ENCODE measurements around the gene TLE5.

The TLE5 gene, protein sequence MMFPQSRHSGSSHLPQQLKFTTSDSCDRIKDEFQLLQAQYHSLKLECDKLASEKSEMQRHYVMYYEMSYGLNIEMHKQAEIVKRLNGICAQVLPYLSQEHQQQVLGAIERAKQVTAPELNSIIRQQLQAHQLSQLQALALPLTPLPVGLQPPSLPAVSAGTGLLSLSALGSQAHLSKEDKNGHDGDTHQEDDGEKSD

DNA sequence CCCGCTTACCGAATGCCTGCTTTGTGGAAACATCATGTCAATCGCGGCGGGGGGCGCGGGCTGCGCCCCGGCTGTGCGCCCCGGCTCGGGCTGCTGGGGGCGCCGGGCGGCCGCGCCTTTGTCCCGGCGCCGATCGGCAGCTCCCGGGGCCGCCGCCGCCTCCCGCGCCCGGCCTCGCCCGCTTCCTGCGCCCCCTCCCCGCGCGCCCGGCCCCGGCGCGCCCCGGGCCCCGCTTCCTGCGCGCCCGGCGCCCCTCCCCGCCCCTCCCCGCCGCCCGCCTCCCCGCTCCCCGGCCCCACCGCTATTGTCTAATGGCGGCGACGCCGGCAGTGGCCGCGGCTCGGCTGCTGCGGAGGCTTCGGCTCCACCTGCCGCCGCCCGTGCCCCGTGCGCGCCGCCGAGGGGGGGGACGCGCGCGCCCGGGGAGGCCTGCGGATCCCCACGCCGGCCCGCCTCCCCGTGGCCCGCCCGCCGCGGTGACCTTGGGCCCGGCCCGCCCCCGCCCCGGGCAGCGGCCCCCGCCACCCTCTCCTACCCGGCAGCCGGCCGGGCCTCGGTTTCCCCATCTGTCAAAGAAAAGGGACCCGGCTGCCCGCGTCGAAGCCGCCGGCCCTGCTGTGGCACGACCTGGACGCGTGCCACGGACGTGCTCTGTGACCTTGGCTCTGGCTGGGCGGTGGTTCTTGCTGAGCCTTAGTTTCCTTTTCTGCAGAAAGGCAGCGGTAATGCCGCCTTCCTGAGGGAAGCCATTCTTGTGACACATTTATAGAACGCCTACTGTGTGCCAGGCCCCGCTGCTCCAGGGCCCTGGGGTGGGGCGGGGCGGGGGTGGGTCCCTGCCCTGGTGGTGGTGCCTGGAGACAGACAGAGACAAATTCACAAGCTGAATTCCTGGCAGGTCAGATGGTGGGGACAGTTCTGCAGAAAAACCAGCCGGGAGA is at the start of gene TLE5:
Gene TLE5, minus strand, starts transcription at position 331 of the 941 bp plus-strand sequence. Its CDS starts 295 bp downstream, at position 36.
- DNase-seq (ENCODE audit: low spot score) = peak; percentile 54

DNA sequence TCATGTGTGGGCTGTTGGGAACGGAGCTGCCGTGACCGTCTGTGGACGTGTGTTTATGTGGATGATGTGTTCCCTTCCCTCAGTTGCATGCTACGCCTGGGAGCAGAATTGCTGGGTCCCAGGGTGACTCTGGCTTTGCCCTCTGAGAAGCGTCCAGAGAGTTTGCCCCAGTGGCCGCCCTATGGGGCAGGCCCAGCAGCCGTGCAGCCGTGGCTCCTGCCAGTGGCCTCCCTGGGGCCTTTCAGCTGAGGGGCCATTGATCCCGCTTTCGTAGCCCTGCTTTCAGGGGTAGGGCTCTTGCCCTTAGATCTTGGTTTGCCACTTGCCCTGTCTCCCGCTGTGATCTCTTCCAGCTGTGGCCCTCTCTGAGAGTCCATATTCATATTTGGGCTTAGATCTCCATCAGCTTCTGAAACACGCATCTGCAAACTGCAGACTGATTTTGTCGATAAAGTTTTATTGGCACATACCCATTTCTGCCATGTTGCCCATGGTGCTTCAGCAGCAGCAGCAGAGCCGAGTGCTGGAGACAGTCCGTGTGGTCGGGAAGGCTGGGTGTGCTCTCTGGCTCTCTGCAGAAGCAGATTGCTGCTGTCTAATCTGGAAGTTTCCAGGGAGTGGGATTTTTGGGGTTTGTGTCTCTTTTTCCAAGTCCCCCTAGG is 49.4 kb upstream of the TLE5 start:
- no peak for DNase-seq (ENCODE audit: low spot score)

DNA sequence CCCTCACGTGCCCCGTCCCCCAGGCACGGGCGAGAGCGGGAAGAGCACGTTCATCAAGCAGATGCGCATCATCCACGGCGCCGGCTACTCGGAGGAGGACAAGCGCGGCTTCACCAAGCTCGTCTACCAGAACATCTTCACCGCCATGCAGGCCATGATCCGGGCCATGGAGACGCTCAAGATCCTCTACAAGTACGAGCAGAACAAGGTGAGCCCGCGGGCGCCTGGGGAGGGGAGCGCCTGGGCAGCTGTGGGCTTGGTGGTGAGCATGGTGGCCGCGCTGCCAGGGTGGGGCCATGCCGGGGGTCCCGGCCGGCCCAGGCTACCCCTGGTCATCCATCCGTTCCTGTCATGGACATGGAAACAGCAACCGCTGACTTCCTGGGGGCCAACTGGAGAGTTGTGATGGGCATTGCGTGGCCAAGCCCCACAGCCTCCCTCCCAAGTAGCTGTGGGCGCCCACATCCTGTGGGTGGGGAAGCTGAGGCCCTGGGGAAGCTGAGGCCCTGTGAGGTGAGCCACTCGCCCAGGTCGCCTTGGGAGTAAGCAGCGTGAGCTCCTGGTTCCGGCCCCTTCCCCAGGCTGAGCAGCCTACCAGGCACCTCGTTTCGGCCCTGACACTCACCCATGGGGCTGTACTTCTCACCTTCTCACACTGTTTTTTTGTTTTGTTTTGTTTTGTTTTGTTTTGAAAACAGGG is 48.0 kb upstream of the TLE5 start:
- DNase-seq (ENCODE audit: low spot score) = no peak

DNA sequence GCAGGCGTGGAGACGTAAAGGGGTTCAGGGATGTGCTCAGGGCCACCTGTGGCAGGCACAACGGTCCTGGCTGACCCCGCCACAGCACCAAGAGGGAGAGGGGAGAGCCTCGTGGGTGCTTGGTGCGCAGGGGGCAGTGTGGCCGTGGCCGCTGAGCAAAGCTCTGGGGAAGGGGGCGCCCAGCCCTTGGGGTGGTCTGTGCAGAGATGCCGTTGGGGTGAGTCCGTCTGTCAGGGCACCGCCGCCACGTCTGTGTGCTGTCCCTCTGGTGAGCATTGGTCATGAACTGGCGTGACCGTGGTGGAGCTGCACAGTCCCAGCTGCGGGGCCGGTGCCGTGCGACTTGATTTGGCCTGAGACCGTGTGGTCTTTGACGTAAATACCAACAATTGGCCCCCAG is 47.2 kb upstream of the TLE5 start:
- DNase-seq (ENCODE audit: low spot score) = no peak

DNA sequence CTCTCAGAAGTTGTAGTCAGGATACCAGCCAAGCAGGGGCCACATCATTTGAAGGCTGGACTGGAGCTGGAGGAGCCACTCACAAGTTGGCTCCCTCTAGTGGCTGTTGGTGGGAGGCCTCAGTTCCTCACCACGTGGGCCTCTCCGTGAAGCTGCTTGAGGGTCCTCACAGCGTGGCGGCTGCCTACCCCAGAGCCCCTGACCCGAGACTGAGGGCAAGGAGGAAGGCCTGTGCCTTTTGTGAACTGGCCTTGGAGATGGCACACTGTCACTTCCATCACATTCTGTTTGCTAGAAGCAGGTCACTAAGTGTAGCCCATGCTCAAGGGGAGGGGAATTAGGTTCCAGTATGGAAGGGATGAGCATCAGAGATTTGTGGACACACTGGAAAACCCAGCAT is 46.5 kb upstream of the TLE5 start:
- peak; percentile 66 for DNase-seq (ENCODE audit: low spot score)

DNA sequence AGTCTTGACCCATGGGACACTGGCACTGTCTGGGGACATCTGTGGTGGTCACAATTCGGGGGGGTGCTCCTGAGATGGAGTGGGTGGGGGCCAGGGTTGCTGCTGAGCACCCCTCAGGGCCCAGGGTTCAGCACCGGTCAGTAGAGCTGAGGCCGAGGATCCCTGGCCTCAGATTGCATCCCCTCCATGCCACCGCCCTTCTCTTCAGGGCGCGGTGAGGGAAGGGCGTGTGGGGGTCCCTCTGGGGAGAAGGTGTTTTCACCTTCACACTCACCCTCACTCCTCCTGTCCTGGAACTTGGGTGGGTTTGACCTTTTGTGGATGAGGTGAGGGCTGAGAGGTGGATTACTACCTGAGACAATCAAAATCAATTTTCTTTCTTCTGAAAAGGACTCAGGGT is 45.4 kb upstream of the TLE5 start:
- DNase-seq (ENCODE audit: low spot score) = no peak

DNA sequence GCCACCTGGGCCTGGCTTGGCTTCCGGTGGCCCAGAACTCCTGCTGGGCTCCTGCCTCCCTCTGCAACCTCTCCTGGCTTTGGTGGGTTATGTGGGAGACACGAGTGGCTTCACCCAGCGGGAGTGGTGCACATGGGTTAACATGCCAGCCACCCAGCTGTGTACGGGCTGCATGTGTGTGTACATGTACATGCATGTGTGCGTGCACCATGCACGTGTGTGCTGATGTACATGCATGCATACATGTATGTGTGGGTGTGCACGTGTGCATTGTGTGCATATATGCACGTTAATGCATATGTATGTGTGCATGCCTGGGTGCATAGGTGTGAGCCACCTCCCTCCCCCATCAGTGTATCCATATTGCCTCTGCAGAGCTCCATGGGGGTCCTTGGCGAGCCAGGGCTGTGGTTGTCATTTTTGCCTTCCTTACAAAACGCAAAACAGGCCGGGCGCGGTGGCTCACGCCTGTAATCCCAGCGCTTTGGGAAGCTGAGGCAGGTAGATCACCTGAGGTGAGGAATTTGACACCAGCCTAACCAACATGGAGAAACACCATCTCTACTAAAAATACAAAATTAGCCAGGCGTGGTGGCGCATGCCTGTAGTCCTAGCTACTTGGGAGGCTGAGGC is 44.3 kb upstream of the TLE5 start:
- no peak for DNase-seq (ENCODE audit: low spot score)

DNA sequence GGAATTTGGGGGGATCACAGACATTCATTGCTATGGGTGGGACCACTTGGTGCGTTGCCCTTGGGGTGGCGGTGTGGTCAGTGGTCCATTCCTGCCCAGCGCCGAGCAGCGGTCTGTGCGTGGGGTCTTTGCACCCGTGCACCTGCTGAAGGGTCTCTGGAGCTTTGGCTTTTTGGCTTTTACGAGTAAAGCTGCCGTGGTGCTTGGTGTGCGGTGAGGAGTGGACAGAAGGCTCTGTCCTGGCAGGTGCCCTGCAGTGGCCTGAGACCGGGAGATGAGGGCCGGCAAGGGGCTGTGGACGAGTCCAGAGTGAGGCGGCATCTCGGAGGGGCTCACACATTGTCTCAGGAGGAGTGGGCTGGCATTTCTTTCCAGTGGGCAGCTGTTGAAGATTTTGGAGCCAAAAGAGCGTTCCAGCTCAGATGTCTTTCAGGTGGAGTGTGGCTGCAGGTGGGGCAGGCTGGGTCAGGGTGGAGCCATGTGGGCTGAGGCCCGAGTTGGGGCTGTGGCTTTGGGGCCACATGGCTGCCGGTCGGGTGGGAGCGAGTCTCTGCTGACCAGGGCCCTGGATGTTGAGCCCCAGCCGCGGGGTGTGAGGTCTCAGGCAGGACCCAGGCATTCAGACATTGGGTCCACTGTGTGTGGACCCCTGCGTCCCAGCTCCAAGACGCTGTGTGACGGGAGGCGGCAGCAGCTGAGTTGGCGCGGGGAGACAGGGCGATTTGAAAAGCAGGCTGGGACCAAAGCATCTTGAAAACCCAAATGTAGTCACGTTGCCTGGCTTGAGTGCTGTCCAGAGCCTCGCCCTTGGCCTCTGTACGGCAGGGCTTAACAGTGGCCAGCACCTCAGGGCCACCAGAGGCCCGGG is 43.6 kb upstream of the TLE5 start:
- no peak for DNase-seq (ENCODE audit: low spot score)

DNA sequence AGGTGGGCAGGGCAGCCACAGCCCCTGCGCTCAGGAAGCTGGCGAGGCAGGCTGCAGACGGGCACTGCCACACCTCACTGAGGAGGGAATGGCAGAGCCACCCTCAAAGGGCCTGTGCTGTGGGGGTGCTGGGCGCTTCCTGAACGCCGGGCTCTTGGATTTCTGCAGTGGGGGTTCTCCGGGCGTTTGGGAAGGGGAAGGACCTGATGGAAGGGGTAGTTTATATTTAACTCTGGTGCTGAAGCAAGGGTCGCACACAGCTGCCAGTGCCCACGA is 42.4 kb upstream of the TLE5 start:
- DNase-seq (ENCODE audit: low spot score) = no peak

DNA sequence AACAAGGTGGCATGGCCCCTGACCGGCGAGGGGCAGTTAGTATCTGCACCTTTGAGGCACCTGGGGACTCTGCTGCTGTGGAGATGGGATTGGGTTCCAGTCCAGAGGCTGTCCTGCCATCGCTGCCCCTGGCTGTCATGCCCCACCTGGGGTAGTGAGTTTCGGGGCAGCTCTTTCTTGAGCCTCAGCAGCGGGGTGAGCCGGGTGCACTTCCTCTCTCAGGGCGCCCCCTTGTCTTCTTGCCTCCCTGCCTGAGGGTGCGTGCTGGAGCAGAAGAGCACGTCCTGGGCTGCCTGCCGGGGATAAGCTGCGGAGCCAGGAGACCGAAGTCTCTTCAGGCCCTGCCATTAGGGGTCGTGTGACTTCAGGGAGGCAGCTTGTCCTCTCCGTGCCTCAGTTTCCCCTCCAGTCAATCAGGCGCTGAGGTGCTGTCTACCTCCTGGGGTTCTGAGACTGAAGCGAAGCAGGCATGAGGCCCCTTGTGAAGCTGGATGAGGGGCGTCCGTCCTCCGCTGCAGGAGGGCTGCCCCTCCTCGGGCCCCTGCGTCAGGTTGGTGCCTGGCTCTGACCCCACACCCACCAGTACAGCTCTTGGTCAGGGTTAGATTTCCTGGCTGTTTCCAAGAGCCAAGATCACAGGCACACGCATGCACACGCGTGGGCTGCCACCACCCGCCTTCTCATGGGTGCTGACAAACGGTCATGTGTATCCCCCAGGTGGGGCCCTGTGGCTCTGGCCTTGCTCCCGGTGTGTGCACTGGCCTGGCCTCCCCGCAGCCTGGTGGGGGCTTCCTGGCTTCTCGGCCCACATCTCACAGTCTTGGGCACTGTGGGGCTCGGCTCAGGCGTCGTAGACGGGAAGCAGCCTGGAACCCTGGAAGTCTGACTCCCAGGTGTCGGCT is 40.2 kb upstream of the TLE5 start:
- no peak for DNase-seq (ENCODE audit: low spot score)

DNA sequence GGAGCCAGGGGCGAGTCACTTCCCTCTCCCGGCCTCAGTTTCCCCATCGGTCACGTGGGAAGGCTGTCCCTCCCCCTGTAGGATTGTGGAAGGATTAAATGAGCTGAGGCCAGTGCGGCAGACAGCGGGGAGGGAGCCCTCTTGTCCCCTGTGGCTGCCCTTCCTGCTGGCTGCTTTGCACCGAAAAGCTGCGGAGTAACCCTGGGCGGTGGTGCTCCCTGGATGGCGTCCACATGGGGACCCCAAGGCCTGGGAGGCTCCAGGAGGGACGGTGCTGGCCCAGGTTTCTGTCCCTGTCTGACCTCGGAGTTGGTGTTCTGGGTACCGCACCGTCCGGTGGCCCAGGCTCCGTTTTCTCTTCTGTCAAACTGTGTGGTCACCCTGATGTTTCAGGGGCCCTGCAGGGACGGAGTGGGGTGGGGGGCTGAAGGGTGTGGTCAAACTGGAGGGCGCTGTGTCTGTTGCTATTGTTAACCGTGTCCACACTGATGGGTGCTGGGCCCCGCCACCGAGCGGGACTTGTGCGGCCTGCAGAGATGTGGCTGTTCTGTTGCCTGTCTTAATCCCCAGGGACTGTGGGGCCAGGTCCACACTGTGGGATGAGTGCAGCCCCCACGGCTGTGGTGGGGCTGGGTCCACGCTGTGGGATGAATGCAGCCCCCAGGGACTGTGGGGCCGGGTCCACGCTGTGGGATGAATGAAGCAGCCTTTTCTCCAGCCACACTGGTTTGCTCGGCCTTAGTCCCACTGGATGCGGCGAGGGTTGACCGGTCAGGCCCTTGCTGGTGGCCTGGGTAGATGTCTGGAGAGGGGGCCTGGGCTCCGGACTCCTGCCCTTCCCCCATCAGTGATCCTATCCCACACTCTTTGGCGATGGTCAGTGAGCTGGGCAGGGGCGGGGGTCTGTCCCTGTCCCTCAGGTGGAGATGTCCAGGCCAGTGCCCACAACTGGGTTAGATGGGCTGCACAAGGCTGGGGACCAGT is 38.7 kb upstream of the TLE5 start:
- no peak for DNase-seq (ENCODE audit: low spot score)

DNA sequence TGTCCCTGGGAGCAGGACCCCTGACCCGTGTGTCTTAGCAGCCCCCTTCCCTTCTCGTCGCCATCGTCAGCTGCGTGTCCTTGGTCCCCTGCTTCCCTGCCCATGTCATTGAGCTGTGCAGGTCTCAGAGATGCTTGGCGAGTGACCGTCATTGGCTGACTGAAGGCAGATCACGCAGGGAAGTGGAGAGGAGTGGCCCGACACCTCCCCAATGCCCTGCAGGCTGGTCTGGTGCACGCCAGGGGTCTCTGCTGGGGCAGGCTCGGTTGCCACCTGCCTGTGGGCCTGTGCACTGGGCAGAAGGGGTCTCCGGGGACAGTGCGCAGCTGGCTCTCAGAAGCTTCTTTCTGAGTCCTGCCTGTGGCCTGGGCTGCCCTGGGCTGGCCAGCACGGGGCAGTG is 38.0 kb upstream of the TLE5 start:
- no peak for DNase-seq (ENCODE audit: low spot score)

DNA sequence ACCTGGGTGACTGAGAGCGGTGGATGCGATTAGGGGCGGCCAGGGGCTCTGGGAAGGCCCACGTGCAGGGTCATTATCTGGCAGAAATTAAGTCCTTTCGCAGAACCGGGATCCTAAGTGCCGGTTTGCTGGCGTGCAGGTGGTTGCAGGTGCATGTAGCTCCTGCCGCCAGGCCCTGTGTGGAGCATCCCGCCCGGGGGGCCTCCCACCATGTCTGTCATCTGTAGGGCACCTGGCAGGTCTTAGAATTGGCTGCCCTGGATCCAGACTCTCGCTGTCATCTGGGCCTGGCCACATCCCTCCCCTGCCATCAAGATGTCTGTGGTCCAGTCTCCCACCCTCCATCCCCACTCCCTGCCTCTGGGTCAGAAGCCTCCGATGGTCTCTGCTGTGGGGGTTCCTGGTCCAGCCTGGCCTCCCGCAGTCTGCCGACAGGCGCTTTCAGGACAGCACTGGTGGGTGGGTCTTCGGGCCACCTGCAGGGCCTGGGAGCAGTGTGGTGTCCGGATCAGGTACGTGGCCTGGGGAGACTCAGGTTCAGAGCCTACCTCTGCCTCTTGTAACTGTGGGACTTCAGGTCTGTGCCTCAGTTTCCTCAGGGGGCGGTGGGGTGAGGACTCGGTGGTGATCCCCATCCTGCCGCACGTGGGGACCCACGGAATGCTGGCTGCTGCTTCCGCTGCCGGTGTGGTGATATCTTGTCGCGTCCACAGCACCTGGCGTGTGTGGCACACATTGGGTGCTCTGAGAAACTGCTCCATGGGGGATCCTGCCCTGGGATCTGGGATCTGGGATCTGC is 37.3 kb upstream of the TLE5 start:
- no peak for DNase-seq (ENCODE audit: low spot score)

DNA sequence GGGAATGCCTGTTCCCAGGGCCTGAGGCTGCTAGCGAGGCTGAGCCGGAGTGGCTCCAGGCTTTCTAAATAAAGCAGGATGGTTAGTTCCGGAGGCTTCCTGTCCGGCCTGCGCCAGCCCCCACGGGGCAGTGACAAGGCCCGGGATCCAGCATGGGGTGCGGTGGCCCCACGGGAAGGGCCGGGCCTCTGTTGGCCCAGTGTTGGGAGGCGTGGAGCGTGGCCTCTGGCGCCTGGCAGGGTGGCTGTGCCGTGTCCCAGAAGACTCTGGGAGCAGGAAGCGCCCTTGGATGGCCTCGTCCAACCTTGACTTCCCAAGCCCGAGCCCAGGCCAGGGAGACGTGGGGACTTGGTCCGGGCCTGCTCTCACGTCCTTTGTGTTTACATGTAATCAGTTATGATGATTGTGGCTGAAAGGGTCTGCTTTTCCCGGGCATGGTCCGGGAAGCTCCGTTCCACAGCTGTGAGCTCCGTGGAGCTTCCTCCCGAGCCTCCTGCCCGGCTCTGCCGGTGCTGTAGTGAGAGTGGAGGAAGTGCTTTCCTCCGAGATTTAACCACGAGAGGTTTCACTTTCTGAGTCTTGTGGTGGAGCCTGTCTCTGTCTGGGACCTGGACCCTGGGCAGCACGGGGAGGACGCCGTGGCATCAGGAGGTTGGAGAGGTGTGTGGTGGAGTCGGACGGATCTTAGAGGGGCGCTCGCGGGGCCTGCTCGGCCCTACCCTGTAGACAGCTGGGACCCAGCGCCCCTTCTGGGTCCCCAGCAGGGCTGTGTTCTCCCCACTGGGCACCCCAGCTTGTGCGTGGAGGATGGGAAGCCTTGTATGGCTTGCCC is 36.4 kb upstream of the TLE5 start:
- DNase-seq (ENCODE audit: low spot score) = no peak

DNA sequence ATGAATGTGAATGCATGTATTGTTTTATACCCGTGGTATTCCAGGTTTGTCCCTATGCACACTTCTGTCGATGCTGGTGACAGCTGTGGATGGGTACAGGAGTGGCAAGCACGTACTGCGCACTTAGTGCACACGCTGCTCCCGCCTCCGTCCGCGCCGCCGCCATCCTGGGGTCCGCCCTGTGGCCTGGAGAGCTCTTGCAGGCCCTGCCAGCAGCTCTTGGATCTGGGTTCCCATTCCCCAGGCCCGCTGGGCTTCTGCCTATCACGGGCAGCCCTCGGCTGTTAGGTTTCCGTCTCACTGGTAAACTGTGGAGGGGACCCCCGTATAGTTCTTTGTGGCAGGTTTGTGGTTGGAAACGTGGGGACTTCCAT is 35.8 kb upstream of the TLE5 start:
- DNase-seq (ENCODE audit: low spot score) = no peak

DNA sequence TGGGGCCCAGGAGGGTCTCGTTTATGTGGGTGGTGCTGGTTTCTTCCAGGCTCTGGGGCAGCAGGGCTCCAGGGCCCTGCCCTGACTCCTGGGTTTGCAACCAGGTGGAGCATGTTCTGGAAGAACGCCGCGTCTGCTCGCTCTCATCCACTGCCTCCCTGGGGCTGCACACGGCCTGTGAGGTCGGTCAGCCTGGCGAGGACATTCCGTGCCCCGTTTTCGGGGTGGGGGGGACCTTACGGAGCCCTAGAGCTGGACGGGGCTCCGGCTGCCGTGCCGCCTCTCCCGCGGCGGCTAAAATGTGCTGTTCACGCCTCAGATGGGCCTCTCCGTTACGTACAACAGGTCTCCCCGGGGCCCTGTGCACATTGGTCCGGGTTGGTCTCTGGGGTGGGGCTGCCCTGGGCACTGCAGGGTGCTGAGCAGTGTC is 35.2 kb upstream of the TLE5 start:
- DNase-seq (ENCODE audit: low spot score) = no peak

DNA sequence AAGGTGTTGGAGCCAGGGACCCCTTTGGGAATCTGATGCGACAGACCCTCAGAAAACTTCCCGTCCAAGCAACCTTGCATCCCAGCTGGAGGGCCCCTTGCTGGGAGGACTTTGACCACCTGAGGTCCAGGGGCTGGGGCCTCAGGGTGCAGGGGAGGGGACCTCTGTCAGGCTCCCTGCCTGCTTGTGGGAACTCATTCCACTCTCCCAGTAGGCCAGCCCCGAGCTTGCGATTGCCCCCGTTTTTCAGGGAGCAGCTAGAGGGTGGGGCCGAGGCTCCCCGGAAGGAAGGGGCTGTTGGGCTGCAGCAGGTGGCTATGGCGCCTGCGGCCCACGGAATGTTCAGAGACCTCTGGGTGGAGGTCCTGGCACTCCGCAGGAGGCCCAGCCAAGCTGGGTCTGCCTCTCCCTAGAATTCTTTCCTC is 34.6 kb upstream of the TLE5 start:
- no peak for DNase-seq (ENCODE audit: low spot score)

Measured in hematopoietic multipotent progenitor cell treated with erythropoietin and hydrocortisone succinate and interleukin-3 and kit ligand, for 17 days (in vitro differentiated cells).